Measurements from ENCODE around the gene CALR3. TPM values are rescaled to one million over a fixed set of nuclear protein-coding genes. Genes with fewer than 3 reads are reported as not detected.
"Not testable (repeated sequence)": the region's sequence is repeated elsewhere in the genome, so short reads cannot be mapped to it uniquely, and the experiment has no call there.

CALR3 gene
- polyA plus RNA-seq, 1 experiment, result not detected

DNA sequence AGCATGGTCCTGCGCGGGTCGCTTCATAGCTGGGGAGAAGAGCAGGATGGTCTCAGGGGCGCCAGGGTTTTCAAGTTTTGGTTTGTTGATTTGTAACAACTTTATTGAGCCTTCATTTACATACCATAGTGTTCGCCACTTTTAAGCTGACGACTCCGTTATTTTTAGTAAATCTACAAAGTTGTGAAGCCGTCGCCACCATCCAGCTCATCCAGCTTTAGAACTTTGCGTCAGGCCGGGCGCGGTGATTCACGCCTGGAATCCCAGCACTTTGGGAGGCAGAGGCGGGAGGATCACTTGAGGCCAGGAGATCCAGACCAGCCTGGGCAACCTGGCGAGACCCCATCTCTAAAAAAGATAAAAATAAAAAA lies 631 bp upstream of the CALR3 start:
- POLR2A ChIA-PET, result interaction anchor here (0.5 to 1.6 kb wide), 6 partner anchors 10 to 1247 kb away, joined by 3 to 15 read pairs (median 5); no protein-coding TSS in a partner anchor
- H3K9me3 ChIP-seq (ENCODE audit: control insufficient read depth, insufficient read depth, low read length), result no peaks in the 10 kb centered on the region
- TF ChIP-seq, protein P1, sequence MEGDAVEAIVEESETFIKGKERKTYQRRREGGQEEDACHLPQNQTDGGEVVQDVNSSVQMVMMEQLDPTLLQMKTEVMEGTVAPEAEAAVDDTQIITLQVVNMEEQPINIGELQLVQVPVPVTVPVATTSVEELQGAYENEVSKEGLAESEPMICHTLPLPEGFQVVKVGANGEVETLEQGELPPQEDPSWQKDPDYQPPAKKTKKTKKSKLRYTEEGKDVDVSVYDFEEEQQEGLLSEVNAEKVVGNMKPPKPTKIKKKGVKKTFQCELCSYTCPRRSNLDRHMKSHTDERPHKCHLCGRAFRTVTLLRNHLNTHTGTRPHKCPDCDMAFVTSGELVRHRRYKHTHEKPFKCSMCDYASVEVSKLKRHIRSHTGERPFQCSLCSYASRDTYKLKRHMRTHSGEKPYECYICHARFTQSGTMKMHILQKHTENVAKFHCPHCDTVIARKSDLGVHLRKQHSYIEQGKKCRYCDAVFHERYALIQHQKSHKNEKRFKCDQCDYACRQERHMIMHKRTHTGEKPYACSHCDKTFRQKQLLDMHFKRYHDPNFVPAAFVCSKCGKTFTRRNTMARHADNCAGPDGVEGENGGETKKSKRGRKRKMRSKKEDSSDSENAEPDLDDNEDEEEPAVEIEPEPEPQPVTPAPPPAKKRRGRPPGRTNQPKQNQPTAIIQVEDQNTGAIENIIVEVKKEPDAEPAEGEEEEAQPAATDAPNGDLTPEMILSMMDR (IDR thresholded peaks at IDR 0.05; ENCODE audit: low read depth, low read length), result no peak
- H3K27ac ChIP-seq (ENCODE audit: low read depth, low read length), result peak overlapping the region; percentile 52
- CTCF ChIA-PET, result interaction anchor here (0.6 kb wide), 1 partner anchor 11 kb away, joined by 3 read pairs; no protein-coding TSS in a partner anchor
- DNase-seq (ENCODE audit: low read depth, low spot score), result no peak
- no peaks in the 10 kb centered on the region for H3K27me3 ChIP-seq (ENCODE audit: control insufficient read depth, insufficient read depth, low read length)
- H3K4me3 ChIP-seq (ENCODE audit: low read depth, low read length), result peak overlapping the region; percentile 94

DNA sequence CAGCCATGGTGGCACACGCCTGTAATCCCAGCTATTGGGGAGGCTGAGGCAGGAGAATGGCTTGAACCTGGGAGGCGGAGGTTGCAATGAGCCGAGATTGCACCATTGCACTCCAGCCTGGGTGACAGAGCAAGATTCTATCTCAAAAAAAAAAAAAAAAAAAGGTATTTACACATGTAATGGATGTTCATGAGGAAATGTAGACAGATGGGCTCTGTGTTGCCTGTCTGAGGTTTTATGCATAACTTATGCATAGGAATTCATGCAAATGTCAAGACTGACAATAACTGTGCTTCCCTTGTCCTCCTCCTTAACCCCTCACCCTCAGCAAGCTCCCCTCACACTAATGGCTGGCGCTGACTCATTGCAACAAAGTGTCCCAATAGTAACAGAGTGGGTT lies 9.5 kb downstream of the CALR3 start:
- DNase-seq (ENCODE audit: low read depth, low spot score); H3K27ac ChIP-seq (ENCODE audit: low read depth, low read length); H3K4me3 ChIP-seq (ENCODE audit: low read depth, low read length); H3K27me3 ChIP-seq (ENCODE audit: control insufficient read depth, insufficient read depth, low read length); H3K9me3 ChIP-seq (ENCODE audit: control insufficient read depth, insufficient read depth, low read length): not testable (repeated sequence)
- CTCF ChIA-PET, result interaction anchor here (0.7 kb wide), 1 partner anchor 48 kb away, joined by 3 read pairs; no protein-coding TSS in a partner anchor
- POLR2A ChIA-PET, result interaction anchor here (1.2 kb wide), 1 partner anchor 10 kb away, joined by 15 read pairs; the partner anchor contains the start of genes C19orf44 and CALR3

DNA sequence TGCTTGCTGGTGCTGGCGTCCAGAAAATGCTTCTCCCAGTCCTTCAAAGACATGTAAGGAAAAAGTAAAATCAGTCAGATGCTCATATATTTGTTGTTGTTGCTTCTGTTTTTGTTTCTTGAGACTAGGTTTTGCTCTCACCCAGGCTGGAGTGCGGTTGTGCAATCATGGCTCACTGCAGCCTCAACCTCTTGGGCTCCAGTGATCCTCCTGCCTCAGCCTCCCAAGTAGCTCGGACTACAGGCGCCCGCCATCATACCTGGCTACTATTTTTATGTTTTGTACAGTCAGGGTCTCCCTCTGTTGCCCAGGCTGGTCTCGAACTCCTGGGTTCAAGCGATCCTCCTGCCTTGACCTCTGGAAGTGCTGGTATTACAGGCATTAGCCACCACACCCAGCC lies 13.2 kb downstream of the CALR3 start:
- no peak overlapping the region for H3K27ac ChIP-seq (ENCODE audit: low read depth, low read length)
- no peaks in the 10 kb centered on the region for H3K27me3 ChIP-seq (ENCODE audit: control insufficient read depth, insufficient read depth, low read length)
- TF ChIP-seq, protein P1 (IDR thresholded peaks at IDR 0.05; ENCODE audit: low read depth, low read length), result no peak
- POLR2A ChIA-PET, result no interaction called here
- CTCF ChIA-PET, result no interaction called here
- no peak for DNase-seq (ENCODE audit: low read depth, low spot score)
- H3K9me3 ChIP-seq (ENCODE audit: control insufficient read depth, insufficient read depth, low read length), result no peaks in the 10 kb centered on the region
- H3K4me3 ChIP-seq (ENCODE audit: low read depth, low read length), result no peak overlapping the region

DNA sequence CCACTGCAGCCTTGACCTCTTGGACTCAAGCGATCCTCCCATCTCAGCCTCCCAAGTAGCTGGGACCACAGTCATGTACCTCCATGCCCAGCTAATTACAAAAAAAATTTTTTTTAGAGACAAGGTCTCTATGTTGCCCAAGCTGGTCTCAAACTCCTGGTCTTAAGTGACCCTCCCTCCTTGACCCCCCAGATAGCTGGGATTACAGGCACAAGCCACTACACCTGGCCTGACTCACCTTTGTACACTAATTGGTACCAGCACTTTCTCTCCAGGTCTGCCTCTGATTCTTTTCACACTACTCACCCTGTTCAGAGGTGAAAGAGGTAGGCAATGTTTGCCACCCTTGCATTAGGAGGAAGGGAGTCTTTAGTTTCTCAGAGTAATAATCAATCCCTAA lies 18.7 kb downstream of the CALR3 start:
- Histone ChIP-seq H3K4me3 (ENCODE audit: low read depth, low read length) (no peak overlapping the region), H3K27ac (ENCODE audit: low read depth, low read length) (no peak overlapping the region), H3K27me3 (ENCODE audit: control insufficient read depth, insufficient read depth, low read length) (no peaks in the 10 kb centered on the region), H3K9me3 (ENCODE audit: control insufficient read depth, insufficient read depth, low read length) (no peaks in the 10 kb centered on the region)
- TF ChIP-seq, protein P1 (IDR thresholded peaks at IDR 0.05; ENCODE audit: low read depth, low read length), result no peak
- ChIA-PET CTCF (no interaction called here), POLR2A (no interaction called here)
- no peak for DNase-seq (ENCODE audit: low read depth, low spot score)

DNA sequence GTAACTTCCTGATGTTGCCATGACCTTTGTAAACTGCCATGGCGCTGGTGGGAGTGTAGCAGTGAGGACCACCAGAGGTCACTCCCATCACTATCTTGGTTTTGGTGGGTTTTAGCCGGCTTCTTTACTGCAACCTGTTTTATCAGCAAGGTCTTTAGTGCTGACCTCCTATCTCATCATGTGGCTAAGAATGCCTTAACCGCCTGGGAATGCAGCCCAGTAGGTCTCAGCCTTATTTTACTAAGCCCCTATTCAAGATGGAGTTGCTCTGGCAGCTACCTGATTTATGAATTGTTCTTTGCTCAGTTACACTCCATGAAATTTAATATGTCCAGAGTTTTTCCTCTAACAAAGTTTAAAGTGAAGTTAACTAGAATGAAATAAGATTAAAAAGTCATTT lies 19.6 kb downstream of the CALR3 start:
- no peak for DNase-seq (ENCODE audit: low read depth, low spot score)
- TF ChIP-seq, protein P1 (IDR thresholded peaks at IDR 0.05; ENCODE audit: low read depth, low read length), result no peak
- ChIA-PET CTCF (no interaction called here), POLR2A (no interaction called here)
- Histone ChIP-seq H3K27me3 (ENCODE audit: control insufficient read depth, insufficient read depth, low read length) (no peaks in the 10 kb centered on the region), H3K9me3 (ENCODE audit: control insufficient read depth, insufficient read depth, low read length) (no peaks in the 10 kb centered on the region), H3K4me3 (ENCODE audit: low read depth, low read length) (no peak overlapping the region), H3K27ac (ENCODE audit: low read depth, low read length) (no peak overlapping the region)

Data from AG04450 (cell line).